GM12878 (cell line): ENCODE data around the gene PELI2. TPM values are rescaled to one million over a fixed set of nuclear protein-coding genes. Genes with fewer than 3 reads are reported as not detected.

Experiments used
- ATAC-seq: fragments of 200-7000 bp; cut with Tn5 transposase; 3 replicates; pipeline ENCODE4 v1.9.1; 2020; ENCODE audit warnings: mild to moderate bottlenecking, moderate library complexity
- BruUV-seq: library from RNA; stranded (reverse); fragments of 400-500 nt; replicated peaks from 2 replicates; lab custom pipeline; 2021; lab: Mats Ljungman, UMichigan
- CTCF ChIA-PET: fragments of 300-600 bp; sonication (Branson Sonifier 250); formaldehyde crosslinking; extraction: SDS; loops from one replicate; lab custom pipeline; 2021; ENCODE audit warnings: inconsistent platforms; lab: Yijun Ruan, JAX
- POLR2A ChIA-PET: fragments of 350-600 bp; formaldehyde crosslinking; extraction: SDS; loops from one replicate; lab custom pipeline; 2021; ENCODE audit warnings: inconsistent platforms; lab: Charles Lee
- RAD21 ChIA-PET: fragments of 300-600 bp; sonication (Branson Sonifier 250); formaldehyde crosslinking; loops from one replicate; lab custom pipeline; 2023; ENCODE audit warnings: antibody characterized with exemption; ENCODE audit not compliant: unreplicated experiment; lab: Charles Lee
- SMC1A ChIA-PET: fragments of 300-600 bp; sonication (Branson Sonifier 250); formaldehyde crosslinking; loops from one replicate; lab custom pipeline; 2023; ENCODE audit not compliant: unreplicated experiment, uncharacterized antibody; lab: Charles Lee
- DNase-seq: peaks from one replicate; pipeline ENCODE4 v3.0.0-alpha.2; 2011; ENCODE audit warnings: low read depth, low spot score
- FAIRE-seq: peaks from 3 replicates; lab custom pipeline; 2011; peaks lifted over from hg19 to GRCh38; lab: Jason Lieb, UNC
- H2AFZ ChIP-seq: 2 replicates; pipeline ENCODE4 v1.6.0; 2011; ENCODE audit warnings: low read depth, low read length, control low read depth; ENCODE audit not compliant: control insufficient read depth
- H3K27ac ChIP-seq: 2 replicates; pipeline ENCODE4 v1.5.1; 2011; ENCODE audit warnings: control low read depth; ENCODE audit not compliant: control insufficient read depth, insufficient read depth
- H3K27me3 ChIP-seq, 2 experiments: replicated peaks in 1 of 2; 2 replicates each; pipeline versions ENCODE4 v1.6.0 to v1.6.1; 2011; ENCODE audit warnings: low read length in 1 of 2; ENCODE audit not compliant: control insufficient read depth in 2 of 2, insufficient read depth in 2 of 2
- H3K36me3 ChIP-seq, 2 experiments: 2 replicates each; pipeline ENCODE4 v1.5.1; 2011; ENCODE audit warnings: low read length in 1 of 2; ENCODE audit not compliant: control insufficient read depth in 2 of 2, insufficient read depth in 2 of 2
- H3K4me1 ChIP-seq: 2 replicates; pipeline ENCODE4 v1.6.1; 2011; ENCODE audit warnings: mild to moderate bottlenecking, low read length, moderate library complexity, mixed read lengths; ENCODE audit not compliant: control insufficient read depth, insufficient read depth
- H3K4me2 ChIP-seq: 2 replicates; pipeline ENCODE4 v1.6.0; 2011; ENCODE audit warnings: control low read depth; ENCODE audit not compliant: control insufficient read depth, insufficient read depth
- H3K4me3 ChIP-seq: fragments of 200-600 bp; sonication (generic); 2 replicates; pipeline ENCODE4 v1.5.1; 2016
- H3K79me2 ChIP-seq: 2 replicates; pipeline ENCODE4 v1.6.0; 2011; ENCODE audit warnings: low read length; ENCODE audit not compliant: control insufficient read depth, insufficient read depth
- H3K9ac ChIP-seq: 2 replicates; pipeline ENCODE4 v1.8.0; 2011; ENCODE audit warnings: low read length, control low read depth, mixed read lengths; ENCODE audit not compliant: control insufficient read depth, insufficient read depth
- H3K9me3 ChIP-seq: replicated peaks from 3 replicates; pipeline ENCODE4 v1.5.1; 2011; ENCODE audit warnings: mild to moderate bottlenecking, low read length; ENCODE audit not compliant: control insufficient read depth, insufficient read depth
- H4K20me1 ChIP-seq: 2 replicates; pipeline ENCODE4 v1.6.0; 2011; ENCODE audit not compliant: control insufficient read depth, insufficient read depth
- CHD1 ChIP-seq: IDR thresholded peaks from 2 replicates; pipeline ENCODE4 v1.6.1; 2012; ENCODE audit warnings: low read depth, low read length, improper control_type of control experiment
- CHD2 ChIP-seq: IDR thresholded peaks from 2 replicates; pipeline ENCODE4 v1.6.1; 2011; ENCODE audit warnings: low read depth, low read length, improper control_type of control experiment, borderline replicate concordance
- CTCF ChIP-seq, 3 experiments: IDR thresholded peaks in 2 of 3; conservative IDR thresholded peaks in 1 of 3; 2 replicates each; pipeline ENCODE4 v1.5.1; 2011; ENCODE audit warnings: low read depth in 3 of 3, low read length in 3 of 3, mild to moderate bottlenecking in 3 of 3, control low read depth in 2 of 3, moderate library complexity in 2 of 3, inconsistent platforms in 1 of 3, mixed read lengths in 1 of 3; ENCODE audit not compliant: control insufficient read depth in 2 of 3, insufficient read depth in 1 of 3; ENCODE audit errors: extremely low read depth in 1 of 3
- EP300 ChIP-seq, 2 experiments: fragments of 150-350 bp in 1 of 2; IDR thresholded peaks; 2 replicates each; pipeline ENCODE4 v1.6.1; 2011 to 2012; ENCODE audit warnings: low read depth in 2 of 2, low read length in 2 of 2, borderline replicate concordance in 1 of 2, improper control_type of control experiment in 1 of 2, inconsistent platforms in 1 of 2; ENCODE audit not compliant: control insufficient read depth in 1 of 2
- FOS ChIP-seq: IDR thresholded peaks from 3 replicates; pipeline ENCODE4 v1.6.1; 2011; ENCODE audit warnings: borderline replicate concordance; ENCODE audit not compliant: insufficient read length; ENCODE audit errors: extremely low read depth
- IRF5 ChIP-seq: fragments of 450-650 bp; IDR thresholded peaks from 2 replicates; pipeline ENCODE4 v1.6.1; 2017; ENCODE audit warnings: borderline replicate concordance
- MEF2A ChIP-seq: IDR thresholded peaks from 2 replicates; pipeline ENCODE4 v1.6.1; 2011; ENCODE audit warnings: low read depth, mild to moderate bottlenecking, low read length, moderate library complexity; ENCODE audit not compliant: insufficient read depth
- MTA3 ChIP-seq: IDR thresholded peaks from 2 replicates; pipeline ENCODE4 v1.6.1; 2012; ENCODE audit warnings: low read length, inconsistent platforms, borderline replicate concordance
- MYB ChIP-seq: fragments of 150-350 bp; IDR thresholded peaks from 2 replicates; pipeline ENCODE4 v1.6.1; 2014; ENCODE audit warnings: mild to moderate bottlenecking, low read depth, low read length, borderline replicate concordance
- NFIC ChIP-seq: IDR thresholded peaks from 2 replicates; pipeline ENCODE4 v1.6.1; 2012; ENCODE audit warnings: low read depth, mild to moderate bottlenecking, inconsistent platforms, low read length, moderate library complexity
- NKRF ChIP-seq: fragments of 450-650 bp; conservative IDR thresholded peaks from 2 replicates; pipeline ENCODE4 v1.6.1; 2017; ENCODE audit warnings: mild to moderate bottlenecking, moderate library complexity
- NRF1 ChIP-seq: conservative IDR thresholded peaks from 2 replicates; pipeline ENCODE4 v1.6.1; 2011; ENCODE audit warnings: mild to moderate bottlenecking, low read depth, low read length, improper control_type of control experiment
- PAX5 ChIP-seq: IDR thresholded peaks from 2 replicates; pipeline ENCODE4 v1.6.1; 2011; ENCODE audit warnings: low read depth, low read length, borderline replicate concordance
- PAX8 ChIP-seq: fragments of 450-650 bp; IDR thresholded peaks from 2 replicates; pipeline ENCODE4 v1.6.1; 2017; ENCODE audit warnings: mild to moderate bottlenecking, moderate library complexity
- SIX5 ChIP-seq: IDR thresholded peaks from 2 replicates; pipeline ENCODE4 v1.6.1; 2011; ENCODE audit warnings: mild to moderate bottlenecking, low read depth, low read length, moderate library complexity; ENCODE audit not compliant: severe bottlenecking
- SMAD1 ChIP-seq: fragments of 450-650 bp; IDR thresholded peaks from 2 replicates; pipeline ENCODE4 v1.6.1; 2018; ENCODE audit warnings: mild to moderate bottlenecking, low read depth; ENCODE audit not compliant: partially characterized antibody
- SMAD5 ChIP-seq: IDR thresholded peaks from 2 replicates; pipeline ENCODE4 v1.6.1; 2016; ENCODE audit warnings: antibody characterized with exemption, low read depth
- SPI1 ChIP-seq: IDR thresholded peaks from 2 replicates; pipeline ENCODE4 v1.6.1; 2011; ENCODE audit warnings: low read depth, mild to moderate bottlenecking, low read length, moderate library complexity, borderline replicate concordance; ENCODE audit not compliant: insufficient read depth
- WGBS: methylation state at CpG from one replicate; pipeline ENCODE4 v1.1.6; 2016; ENCODE audit warnings: low lambda C conversion rate; ENCODE audit not compliant: insufficient replicate concordance, insufficient coverage; ENCODE audit errors: missing lambda C conversion rate; 5-methylcytosine and 5-hydroxymethylcytosine counted together
- in situ Hi-C: fragments of 300-500 bp; cut with MboI; formaldehyde crosslinking; loops from 9 replicates; pipeline ENCODE4 v1.14.3; 2018; ENCODE audit warnings: mixed read lengths
- intact Hi-C: fragments of 100-400 bp; cut with micrococcal nuclease; formaldehyde crosslinking; loops from one replicate; pipeline ENCODE4 v1.14.2; 2022; ENCODE audit not compliant: unreplicated experiment
- polyA plus RNA-seq, 11 experiments: library from polyadenylated mRNA; depleted of rRNA in 4 of 11; unstranded in 6 of 11; stranded (reverse) in 5 of 11; fragments of >200 nt; fragmentation: Nextera tagmentation in 4 of 11; fragmentation: Illumina TruSeq in 1 of 11; extraction: Ambion mirVana in 4 of 11; extraction: Trizol in 1 of 11; gene quantifications; 1 replicate in 1 of 11; 2 replicates in 10 of 11; pipeline versions ENCODE4 v1.2.1 to v1.2.3, GENCODE V29; 2011 to 2016; ENCODE audit warnings: inconsistent platforms in 2 of 11, missing spikeins in 2 of 11, low read depth in 1 of 11
- total RNA-seq, 4 experiments: library from RNA; depleted of rRNA in 3 of 4; stranded (reverse); fragments of >200 nt in 3 of 4; fragmentation: Illumina TruSeq in 1 of 4; extraction: Trizol in 1 of 4; gene quantifications; 2 replicates each; pipeline versions ENCODE4 v1.2.1 to v1.2.3, GENCODE V29; 2013 to 2021

PELI2 gene
- total and polyA plus RNA-seq, 10 of the 15 experiments (the other 5 are each of a cell fraction or from before 2014, with no cell fraction given) = under 0.01 to 0.10 (median 0.01) TPM; not detected in 3

- TF ChIP-seq EP300 (IDR thresholded peaks at IDR 0.05; ENCODE audit: borderline replicate concordance in 1 of 2, control insufficient read depth in 1 of 2, low read depth in 2 of 2, low read length in 2 of 2) = no peak
- no peak for TF ChIP-seq SIX5
- TF ChIP-seq NFIC = no peak
- no peak for TF ChIP-seq FOS
These were observed 63.5 kb downstream of the PELI2 start (continued) for GRCh38 chr14:56181681-56182085.

GRCh38 chr14:56182410-56182809 lies 64.2 kb downstream of the PELI2 start:
- no peak for ATAC-seq
- no peak overlapping the region for H3K4me3 ChIP-seq
- H3K79me2 ChIP-seq = no peaks in the 10 kb centered on the region
- WGBS = 22% methylated on average over 4 of the region's 4 CpGs
- no peaks in the 10 kb centered on the region for H3K4me1 ChIP-seq
- intact Hi-C loops = no loop called here
- no peak overlapping the region for H2AFZ ChIP-seq
- H3K27me3 ChIP-seq = no peaks in the 10 kb centered on the region; a peak in 1 of 4 replicates
- no peaks in the 10 kb centered on the region for H4K20me1 ChIP-seq
- CTCF ChIA-PET = no interaction called here
- H3K9ac ChIP-seq = no peak overlapping the region
- in situ Hi-C loops = no loop called here
- H3K9me3 ChIP-seq = no peaks in the 10 kb centered on the region
- H3K36me3 ChIP-seq = no peaks in the 10 kb centered on the region
- SMC1A ChIA-PET = interaction anchor here (0.5 kb wide), 1 partner anchor 1238 kb away, joined by 3 read pairs; no protein-coding TSS in a partner anchor
- POLR2A ChIA-PET = no interaction called here
- RAD21 ChIA-PET = no interaction called here
- no TSS peak for BruUV-seq
- H3K27ac ChIP-seq = no peak overlapping the region
- FAIRE-seq = no peak
- no peak for DNase-seq
- H3K4me2 ChIP-seq = no peak overlapping the region
- TF ChIP-seq CHD2 (no peak), CTCF (IDR thresholded peaks at IDR 0.05 in 2 of 3, conservative IDR thresholded peaks at IDR 0.05 in 1 of 3; ENCODE audit: control insufficient read depth in 2 of 3, extremely low read depth in 1 of 3, insufficient read depth in 1 of 3, low read depth in 3 of 3, low read length in 3 of 3) (no peak), MYB (no peak), IRF5 (no peak), MTA3 (no peak), NKRF (no peak), SPI1 (no peak), SMAD5 (no peak), PAX5 (no peak), SMAD1 (no peak), MEF2A (no peak), CHD1 (no peak), NRF1 (no peak), PAX8 (no peak), SIX5 (no peak)
